GM21529 (cell line): Measurements from ENCODE around the gene TSFM.
"Not testable (repeated sequence)": the region's sequence is repeated elsewhere in the genome, so short reads cannot be mapped to it uniquely, and the experiment has no call there.

Experiments used
- ATAC-seq: cut with Tn5 transposase; IDR thresholded peaks from one replicate; pipeline ENCODE4 v1.9.1; 2021; ENCODE audit not compliant: unreplicated experiment

TSFM gene

GRCh38 chr12:57762463-57762862 is 20.1 kb upstream of the TSFM start:
- no peak for ATAC-seq

DNA sequence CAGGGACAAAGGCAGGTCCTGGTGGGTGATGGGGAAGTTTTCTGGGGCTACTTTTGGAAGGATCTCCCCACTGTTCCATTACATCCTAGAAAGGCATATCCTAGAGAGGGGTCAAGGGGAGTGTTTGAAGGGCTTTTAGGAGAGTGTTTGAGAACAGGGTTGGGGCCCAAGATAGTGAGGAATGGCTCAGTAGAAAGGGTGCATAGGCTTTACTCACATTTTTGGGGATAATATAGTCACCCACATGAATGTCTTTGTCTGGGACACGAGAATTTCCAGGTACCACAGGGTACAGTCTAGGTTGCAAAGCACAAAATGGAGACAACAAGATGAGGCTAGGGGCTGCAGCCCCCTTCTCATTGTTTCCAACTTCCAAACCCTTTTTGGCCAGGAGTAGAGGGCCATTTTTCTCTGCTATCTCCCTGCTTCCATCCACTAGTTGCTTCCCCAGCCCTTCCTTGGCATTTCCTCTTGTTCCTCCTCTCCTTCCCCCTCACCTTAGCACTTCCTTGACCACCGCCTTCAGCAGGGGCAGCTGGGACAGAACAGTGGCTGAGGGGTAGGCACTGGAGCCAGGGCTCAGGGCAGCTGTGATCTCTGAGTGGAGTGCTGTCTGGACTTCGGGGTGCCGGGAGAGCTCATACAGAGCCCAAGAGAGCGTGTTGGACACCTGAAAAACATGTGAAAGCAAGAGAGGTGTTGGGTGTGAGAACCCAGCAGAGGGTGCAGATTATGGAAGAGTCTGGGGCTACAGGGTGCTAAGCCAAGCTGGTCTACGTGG is 18.5 kb upstream of the TSFM start:
- ATAC-seq = no peak

- no peak for ATAC-seq
These were observed 18.0 kb upstream of the TSFM start for GRCh38 chr12:57764662-57765002.

GRCh38 chr12:57765003-57765697 is 17.4 kb upstream of the TSFM start:
- ATAC-seq = peak; percentile 67

DNA sequence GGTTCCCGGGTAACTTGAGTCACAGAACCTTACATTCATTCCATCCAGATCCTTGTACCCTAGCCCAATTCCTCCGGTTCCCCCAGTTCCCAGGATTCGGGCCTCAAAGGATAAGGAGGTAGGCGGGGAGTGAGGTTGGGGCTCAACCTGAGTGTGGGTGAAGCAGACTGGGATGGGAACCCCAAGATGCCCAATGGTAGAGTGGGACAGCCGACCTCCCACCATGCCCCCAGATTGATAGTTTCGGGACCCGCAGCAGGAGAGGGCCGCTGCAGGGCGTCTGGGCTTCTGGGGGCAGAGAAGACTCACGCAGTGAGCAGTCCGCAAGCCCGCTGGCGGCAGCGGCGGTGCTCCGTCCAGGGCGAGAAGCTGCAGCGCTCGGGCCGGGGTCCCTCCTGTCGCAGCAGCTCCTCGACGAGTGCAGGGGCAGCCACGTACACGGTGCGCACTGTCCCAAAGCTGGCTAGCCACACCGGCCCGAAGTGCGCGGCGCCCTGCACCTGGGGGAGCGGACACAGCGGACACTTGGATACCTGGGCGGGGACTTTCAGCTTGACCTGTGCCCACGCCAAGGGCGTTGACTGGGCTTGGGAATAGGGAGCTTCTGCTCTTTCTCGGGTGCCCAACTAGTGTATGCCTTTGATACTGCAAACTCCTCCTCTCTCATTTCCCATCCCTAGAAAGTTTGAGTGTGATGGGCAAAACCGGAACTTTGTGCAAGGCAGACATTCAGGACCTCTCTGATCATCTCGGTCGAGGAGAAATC is 16.7 kb upstream of the TSFM start:
- no peak for ATAC-seq

- no peak for ATAC-seq
These were observed 15.9 kb upstream of the TSFM start, which contains the start of gene CYP27B1 for GRCh38 chr12:57766464-57767304. Gene CYP27B1 (minus strand): TSS chr12:57767078. CDS start chr12:57767041, 37 bp downstream.

- no peak for ATAC-seq
These were observed 15.3 kb upstream of the TSFM start for GRCh38 chr12:57767305-57767698.

DNA sequence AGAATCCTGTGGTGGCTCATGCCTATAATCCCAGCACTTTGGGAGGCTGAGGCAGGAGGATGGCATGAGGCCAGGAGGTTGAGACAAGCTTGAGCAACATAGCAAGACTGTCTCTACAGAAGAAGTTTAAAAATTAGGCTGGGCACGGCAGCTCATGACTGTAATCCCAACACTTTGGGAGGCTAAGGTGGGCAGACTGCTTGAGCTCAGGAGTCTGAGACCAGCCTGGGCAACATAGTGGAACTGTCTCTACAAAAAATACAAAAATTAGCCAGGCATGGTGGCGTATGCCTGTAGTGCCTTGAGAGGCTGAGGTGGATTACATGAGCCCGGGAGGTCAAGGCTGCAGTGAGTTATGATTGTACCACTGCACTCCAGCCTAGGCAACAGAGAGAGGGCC is 14.7 kb upstream of the TSFM start:
- no peak for ATAC-seq

GRCh38 chr12:57769594-57769993 is 13.0 kb upstream of the TSFM start:
- ATAC-seq = no peak

DNA sequence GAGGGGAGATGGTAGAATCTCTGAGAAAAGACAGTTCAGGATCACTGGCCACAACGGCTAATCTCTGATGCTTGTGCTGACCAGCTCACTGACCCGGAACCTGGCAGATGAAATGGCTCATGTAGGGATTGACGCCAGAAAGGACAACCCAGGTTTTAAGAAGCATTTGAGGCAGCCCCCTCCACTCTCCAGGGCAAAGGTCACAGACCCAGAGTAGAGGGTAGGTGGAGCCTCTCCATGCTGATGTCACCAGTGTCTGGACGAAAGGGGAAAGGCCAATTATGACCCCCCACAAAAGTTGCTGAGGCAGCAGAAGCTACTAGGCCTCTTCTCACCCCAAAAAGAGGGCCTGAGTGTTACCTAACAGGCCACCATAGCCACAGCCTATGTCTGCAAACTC is 11.9 kb upstream of the TSFM start:
- ATAC-seq = no peak

DNA sequence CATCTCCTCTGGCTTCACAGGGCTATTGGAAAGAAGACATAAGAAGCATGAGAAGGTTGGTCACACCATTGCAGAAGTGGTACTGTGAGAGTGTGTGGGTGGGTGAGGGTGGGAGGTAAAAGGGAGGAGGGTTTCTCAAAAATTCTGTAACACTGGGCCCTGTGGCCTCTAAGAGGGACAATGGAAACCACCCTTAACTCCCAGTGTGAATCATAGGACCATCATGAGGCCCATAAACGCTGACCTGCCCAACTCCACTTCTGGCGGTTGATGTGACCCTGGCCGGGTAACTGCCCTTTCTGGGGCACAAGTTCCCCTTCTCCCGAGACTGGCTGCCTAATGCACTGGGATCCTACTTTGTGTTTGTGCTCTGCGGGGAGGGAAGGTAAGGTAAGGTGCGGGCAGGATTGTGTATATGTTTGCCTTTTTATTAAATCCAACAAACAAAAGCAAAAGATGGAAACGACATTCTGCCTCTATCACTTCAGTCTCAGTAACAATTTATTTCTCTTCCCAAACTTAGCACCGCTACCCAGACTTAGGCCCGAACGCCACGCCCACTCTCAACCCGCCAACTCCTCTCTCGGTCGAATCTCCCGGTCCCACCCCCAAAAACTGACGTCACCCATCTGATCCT is 11.2 kb upstream of the TSFM start:
- ATAC-seq = peak; percentile 74

DNA sequence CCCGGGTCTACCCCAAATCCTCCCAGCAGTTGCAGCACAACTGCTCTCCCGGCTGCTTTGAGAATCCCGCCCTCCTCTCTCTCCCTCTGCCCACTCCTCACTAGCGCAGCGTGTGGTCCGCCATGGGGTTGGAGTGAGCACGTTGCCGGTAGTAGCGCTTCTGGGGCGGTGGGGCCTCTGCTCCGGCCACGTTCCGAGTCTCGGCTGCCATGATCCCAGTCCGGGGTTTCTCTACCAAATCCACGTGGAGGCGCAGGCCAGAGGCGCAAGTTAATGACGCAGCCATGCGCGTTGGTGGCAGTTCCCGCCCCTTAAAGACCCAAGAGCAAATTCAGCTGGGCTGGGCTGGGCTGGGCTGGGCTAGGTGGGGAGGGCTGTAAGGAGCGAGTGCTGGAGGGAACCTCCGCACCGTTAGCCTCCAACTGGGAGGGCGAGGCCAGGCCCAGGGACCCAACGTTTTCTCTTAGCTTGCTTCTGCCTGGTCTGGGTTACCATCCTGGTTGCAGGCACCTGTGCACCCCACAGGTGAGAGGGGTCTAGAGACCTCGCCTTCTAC is 10.6 kb upstream of the TSFM start, which contains the start of gene METTL1:
Gene METTL1 (minus strand): TSS at position 233 of the 556 bp plus-strand sequence. CDS start 22 bp downstream, at position 211.
- peak; percentile 77 for ATAC-seq

GRCh38 chr12:57772429-57773322 is 9.9 kb upstream of the TSFM start, which contains the start of gene EEF1AKMT3:
Gene EEF1AKMT3 (plus strand): TSS chr12:57772614. CDS start chr12:57772725, 111 bp downstream.
- peak; percentile 35 for ATAC-seq

DNA sequence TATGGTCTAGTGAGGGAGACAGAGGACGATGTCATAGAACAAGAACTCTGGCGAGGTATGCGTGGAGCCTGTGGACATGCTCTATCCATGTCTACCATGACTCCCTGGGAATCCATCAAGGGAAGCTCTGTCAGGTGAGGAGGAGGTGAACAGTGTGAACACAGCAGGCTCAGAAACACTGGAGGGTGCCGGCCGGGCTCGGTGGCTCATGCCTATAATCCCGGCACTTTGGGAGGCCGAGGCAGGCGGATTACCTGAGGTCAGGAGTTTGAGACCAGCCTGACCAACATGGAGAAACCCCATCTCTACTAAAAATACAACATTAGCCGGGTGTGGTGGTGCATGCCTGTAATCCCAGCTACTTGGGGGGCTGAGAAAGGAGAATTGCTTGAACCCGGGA is 8.0 kb upstream of the TSFM start:
- not testable (repeated sequence) for ATAC-seq

DNA sequence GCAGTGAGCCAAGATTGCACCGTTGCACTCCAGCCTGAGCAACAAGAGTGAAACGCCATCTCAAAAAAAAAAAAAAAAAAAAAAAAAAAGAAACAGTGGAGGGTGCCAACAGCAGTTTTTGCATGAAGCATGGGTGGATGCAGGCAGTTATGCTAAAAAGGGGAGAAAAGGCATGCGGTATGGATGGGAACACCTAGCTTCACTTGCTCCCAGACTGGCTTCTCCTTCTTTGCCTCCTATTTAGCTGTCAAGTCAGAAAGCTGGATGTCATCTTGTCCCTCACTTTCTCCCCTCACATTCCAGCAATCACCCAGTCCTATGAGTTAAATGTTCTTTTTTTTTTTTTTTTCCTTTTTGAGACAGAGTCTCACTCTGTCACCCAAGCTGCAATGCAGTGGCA is 7.5 kb upstream of the TSFM start:
- ATAC-seq = no peak

- ATAC-seq = no peak
These were observed 6.9 kb upstream of the TSFM start for GRCh38 chr12:57775563-57776246.

DNA sequence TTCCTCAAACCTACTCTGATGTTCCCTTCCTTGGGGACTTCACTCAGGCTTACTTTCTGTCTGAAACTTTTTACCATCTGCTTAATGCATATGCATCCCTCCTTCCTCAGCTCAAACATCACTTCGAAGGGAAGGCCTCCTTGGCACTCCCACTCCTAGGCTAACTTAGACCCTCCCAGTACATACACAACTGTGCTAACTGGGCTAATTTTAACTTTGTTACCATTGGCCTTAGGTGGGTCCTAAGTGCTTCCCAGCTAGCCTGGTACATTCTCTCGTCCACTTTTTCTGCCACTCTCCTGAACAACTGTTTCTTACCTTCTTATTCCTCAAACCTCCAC is 6.4 kb upstream of the TSFM start:
- no peak for ATAC-seq

- ATAC-seq = no peak
These were observed 5.2 kb upstream of the TSFM start for GRCh38 chr12:57777367-57777766.
